HepG2 (cell line): Measurements from ENCODE around the gene CD4. TPM values are rescaled to one million over a fixed set of nuclear protein-coding genes. Genes with fewer than 3 reads are reported as not detected.

Experiments
- GTF2F1 ChIP-seq: fragments of 150-350 bp; IDR thresholded peaks from 2 replicates; pipeline ENCODE4 v1.6.1; 2014; ENCODE audit warnings: low read length
- HOXA5 ChIP-seq: sonication (generic); formaldehyde crosslinking; IDR thresholded peaks from 2 replicates; pipeline ENCODE4 v1.4.0; 2020; ENCODE audit warnings: missing genetic modification reagents
- JUND ChIP-seq: sonication (generic); formaldehyde crosslinking; IDR thresholded peaks from 2 replicates; pipeline ENCODE4 v1.8.0; 2022; ENCODE audit warnings: mild to moderate bottlenecking, missing genetic modification reagents
- MIXL1 ChIP-seq: IDR thresholded peaks from 2 replicates; pipeline ENCODE4 v1.6.1; 2016
- NRL ChIP-seq: sonication (generic); formaldehyde crosslinking; IDR thresholded peaks from 2 replicates; pipeline ENCODE4 v1.5.0; 2020; ENCODE audit warnings: missing genetic modification reagents, mild to moderate bottlenecking, moderate library complexity, borderline replicate concordance
- ZFP90 ChIP-seq: sonication (generic); formaldehyde crosslinking; IDR thresholded peaks from 2 replicates; pipeline ENCODE4 v1.8.0; 2022; ENCODE audit warnings: missing genetic modification reagents, mild to moderate bottlenecking, inconsistent platforms, borderline replicate concordance
- ZHX2 ChIP-seq, 2 experiments: sonication (generic) in 1 of 2; formaldehyde crosslinking in 1 of 2; IDR thresholded peaks; 2 replicates each; pipeline versions ENCODE4 v1.6.1 to v1.9.0; 2014 to 2022; ENCODE audit warnings: antibody characterized with exemption in 1 of 2, borderline replicate concordance in 1 of 2, inconsistent platforms in 1 of 2, low read depth in 1 of 2, missing genetic modification reagents in 1 of 2
- ZNF142 ChIP-seq: sonication (generic); formaldehyde crosslinking; IDR thresholded peaks from 2 replicates; pipeline ENCODE4 v1.4.0; 2020; ENCODE audit warnings: missing genetic modification reagents
- ZNF33B ChIP-seq: sonication (generic); formaldehyde crosslinking; IDR thresholded peaks from 2 replicates; pipeline ENCODE4 v1.5.1; 2020; ENCODE audit warnings: mild to moderate bottlenecking, missing genetic modification reagents
- ZNF574 ChIP-seq: sonication (generic); formaldehyde crosslinking; IDR thresholded peaks from 2 replicates; pipeline ENCODE4 v1.4.0; 2020; ENCODE audit warnings: missing genetic modification reagents
- ZNF605 ChIP-seq: sonication (generic); formaldehyde crosslinking; IDR thresholded peaks from 2 replicates; pipeline ENCODE4 v1.8.0; 2022; ENCODE audit warnings: mild to moderate bottlenecking, missing genetic modification reagents
- ZNF772 ChIP-seq: sonication (generic); formaldehyde crosslinking; IDR thresholded peaks from 2 replicates; pipeline ENCODE4 v1.5.0; 2020; ENCODE audit warnings: mild to moderate bottlenecking, missing genetic modification reagents
- ZNF780A ChIP-seq: sonication (generic); formaldehyde crosslinking; IDR thresholded peaks from 2 replicates; pipeline ENCODE4 v1.8.0; 2022; ENCODE audit warnings: mild to moderate bottlenecking, missing genetic modification reagents, moderate library complexity
- polyA plus RNA-seq, 8 experiments: library from polyadenylated mRNA; depleted of rRNA in 3 of 8; stranded (reverse) in 7 of 8; unstranded in 1 of 8; fragments of >200 nt; fragmentation: Illumina TruSeq in 4 of 8; extraction: Trizol in 4 of 8; gene quantifications; 2 replicates each; pipeline versions ENCODE4 v1.2.1 to v1.2.3, GENCODE V29; 2011 to 2016; ENCODE audit warnings: low read depth in 4 of 8, missing spikeins in 1 of 8, mixed read lengths in 1 of 8; ENCODE audit not compliant: insufficient read depth in 1 of 8
- total RNA-seq, 5 experiments: library from RNA; depleted of rRNA; stranded (reverse); fragments of >200 nt; fragmentation: Illumina TruSeq; extraction: Trizol; gene quantifications; 2 replicates each; pipeline ENCODE4 v1.2.3, GENCODE V29; 2016; ENCODE audit warnings: low read depth in 1 of 5

Gene CD4
- total and polyA plus RNA-seq, 2 of the 13 experiments (the other 11 are each of a cell fraction or from before 2014, with no cell fraction given) = 0.07 to 0.95 TPM

- TF ChIP-seq ZHX2 (IDR thresholded peaks at IDR 0.05; ENCODE audit: low read depth) (no peak), ZHX2 (CRISPR knock-in tag; IDR thresholded peaks at IDR 0.05; ENCODE audit: borderline replicate concordance) (no peak; the same call in 1 of the 2 replicates), NRL (CRISPR knock-in tag) (no peak), ZNF605 (0 out of 2 replicates have a peak, but pooled peaks have one; percentile 72), ZFP90 (CRISPR knock-in tag) (0 out of 2 replicates have a peak, but pooled peaks have one; percentile 63), JUND (CRISPR knock-in tag) (no peak), GTF2F1 (peak; percentile 91), ZNF33B (CRISPR knock-in tag) (0 out of 2 replicates have a peak, but pooled peaks have one; percentile 49), ZNF574 (CRISPR knock-in tag) (peak; percentile 41), ZNF780A (CRISPR knock-in tag) (0 out of 2 replicates have a peak, but pooled peaks have one; percentile 45), ZNF142 (CRISPR knock-in tag) (no peak; the same call in 1 of the 2 replicates), MIXL1 (CRISPR knock-in tag) (0 out of 2 replicates have a peak, but pooled peaks have one; percentile 21), HOXA5 (CRISPR knock-in tag) (peak; percentile 93), ZNF772 (CRISPR knock-in tag) (no peak; the same call in 1 of the 2 replicates)
Measured at GRCh38 chr12:6867413-6868210, 78.3 kb downstream of the CD4 start, which contains the start of gene TPI1 (continued).
